Lung (tissue), 12 donors: Measurements from ENCODE around the gene ADIPOR2. TPM values are rescaled to one million over a fixed set of nuclear protein-coding genes. Genes with fewer than 3 reads are reported as not detected.

Source experiments
- ATAC-seq: fragments of 200-7000 bp; cut with Tn5 transposase; one replicate; pipeline ENCODE4 v1.9.1; 2020; ENCODE audit warnings: moderate number of reproducible peaks; ENCODE audit not compliant: insufficient read depth, low FRiP score
- DNase-seq, 3 donors: peaks; one replicate each; pipeline ENCODE4 v3.0.0-alpha.2; 2013 to 2017
- H3K27ac ChIP-seq, 2 donors: one replicate each; pipeline ENCODE4 v1.5.1; 2013; ENCODE audit warnings: mild to moderate bottlenecking in 2 of 2, moderate library complexity in 2 of 2, control low read depth in 1 of 2, inconsistent platforms in 1 of 2, low read depth in 1 of 2, low read length in 1 of 2
- H3K27me3 ChIP-seq, 3 donors: one replicate each; pipeline ENCODE4 v1.5.1; 2013; ENCODE audit warnings: low read length in 2 of 3; ENCODE audit not compliant: control insufficient read depth in 3 of 3, insufficient read depth in 3 of 3
- H3K36me3 ChIP-seq, 4 donors: one replicate each; pipeline ENCODE4 v1.5.1; 2013; ENCODE audit warnings: low read length in 4 of 4, mild to moderate bottlenecking in 1 of 4, moderate library complexity in 1 of 4; ENCODE audit not compliant: control insufficient read depth in 4 of 4, insufficient read depth in 4 of 4
- H3K4me1 ChIP-seq, 5 donors: one replicate each; pipeline ENCODE4 v1.5.1; 2013; ENCODE audit warnings: low read length in 5 of 5, mild to moderate bottlenecking in 2 of 5, moderate library complexity in 1 of 5; ENCODE audit not compliant: control insufficient read depth in 5 of 5, insufficient read depth in 5 of 5
- H3K4me3 ChIP-seq: one replicate; pipeline ENCODE4 v1.5.1; 2013; ENCODE audit warnings: mild to moderate bottlenecking, control low read depth, moderate library complexity
- H3K9ac ChIP-seq, 2 donors: one replicate each; pipeline ENCODE4 v1.5.1; 2013; ENCODE audit warnings: low read length in 2 of 2, control low read depth in 1 of 2; ENCODE audit not compliant: insufficient read depth in 1 of 2
- H3K9me3 ChIP-seq, 4 donors: one replicate each; pipeline ENCODE4 v1.5.1; 2013; ENCODE audit warnings: low read length in 3 of 4, mild to moderate bottlenecking in 1 of 4, moderate library complexity in 1 of 4; ENCODE audit not compliant: control insufficient read depth in 4 of 4, insufficient read depth in 3 of 4
- CTCF ChIP-seq: IDR thresholded peaks from 2 replicates; pipeline ENCODE4 v1.5.1; 2012; ENCODE audit warnings: mild to moderate bottlenecking; ENCODE audit errors: control extremely low read depth, extremely low read depth
- WGBS, 2 donors: extraction: QIAGEN DNeasy Blood & Tissue Kit; methylation state at CpG; one replicate each; pipeline ENCODE4 v1.1.7; 2013; 5-methylcytosine and 5-hydroxymethylcytosine counted together
- polyA plus RNA-seq, 2 donors: library from polyadenylated mRNA; stranded (reverse); fragments of 200-250 nt; gene quantifications; one replicate each; pipeline ENCODE4 v1.2.1, GENCODE V29; 2013
- total RNA-seq, 2 donors: library from RNA; depleted of rRNA in 1 of 2; stranded (reverse); fragments of >200 nt in 1 of 2; gene quantifications; one replicate each; pipeline ENCODE4 v1.2.1, GENCODE V29; 2014 to 2021
- donor health status: control.
- donor health status: control.
- donor health status: Bipolar disorder and iron deficiency.
- donor health status: healthy.
- donor health status: DM: yes; HTN: yes; CAD: no.

Gene ADIPOR2
- total and polyA plus RNA-seq, 4 donors: 31.9 to 61.1 (median 53.6) TPM

GRCh38 chr12:1720494-1720893, 29.6 kb downstream of the ADIPOR2 start:
- no peaks in the 10 kb centered on the region for H3K27me3 ChIP-seq
- no peak overlapping the region for H3K4me3 ChIP-seq
- no peak for DNase-seq
- no peak for TF ChIP-seq CTCF
- peaks cover 0 to 17% (median 4%) of the 10 kb centered on the region in 5 donors for H3K4me1 ChIP-seq
- peaks cover 0 to 3% (median under 1%) of the 10 kb centered on the region in 4 donors for H3K36me3 ChIP-seq
- 92 to 100% methylated on average over 3 of the region's 3 CpGs for WGBS, 2 donors
- H3K9me3 ChIP-seq: no peaks in the 10 kb centered on the region
- H3K27ac ChIP-seq: no peak overlapping the region
- ATAC-seq: no peak
- H3K9ac ChIP-seq: no peak overlapping the region

DNA sequence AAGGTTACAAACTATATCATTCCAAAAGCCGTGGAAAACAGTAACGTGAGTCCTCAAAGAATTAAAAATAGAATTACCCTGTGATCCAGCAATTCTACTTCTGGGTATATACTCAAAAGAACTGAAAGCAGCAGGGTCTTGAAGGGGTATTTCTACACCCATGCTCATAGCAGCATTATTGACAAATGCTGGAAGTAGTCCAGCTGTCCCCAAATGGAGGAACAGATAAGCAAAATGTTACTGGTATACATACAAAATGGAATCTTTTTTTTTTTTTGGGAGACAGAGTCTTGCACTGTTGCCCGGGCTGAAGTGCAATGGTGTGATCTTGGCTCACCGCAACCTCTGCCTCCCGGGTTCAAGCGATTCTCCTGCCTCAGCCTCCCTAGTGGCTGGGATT, 32.9 kb downstream of the ADIPOR2 start:
- H3K27me3 ChIP-seq: no peaks in the 10 kb centered on the region
- H3K36me3 ChIP-seq: peaks cover 0 to 3% (median under 1%) of the 10 kb centered on the region in 4 donors
- WGBS, 2 donors: 87 to 94% methylated on average over 6 of the region's 6 CpGs
- DNase-seq (no peak), ATAC-seq (no peak)
- no peak overlapping the region for H3K9ac ChIP-seq
- H3K4me1 ChIP-seq: peaks cover 0 to 14% (median 4%) of the 10 kb centered on the region in 5 donors
- H3K4me3 ChIP-seq: no peak overlapping the region
- H3K27ac ChIP-seq: no peak overlapping the region
- no peaks in the 10 kb centered on the region for H3K9me3 ChIP-seq
- TF ChIP-seq CTCF: no peak

- H3K36me3 ChIP-seq: peaks cover 0 to 3% (median under 1%) of the 10 kb centered on the region in 4 donors
- H3K4me1 ChIP-seq: peaks cover 0 to 9% (median 4%) of the 10 kb centered on the region in 5 donors
- H3K9ac ChIP-seq: no peak overlapping the region
- ATAC-seq: no peak
- H3K9me3 ChIP-seq: no peaks in the 10 kb centered on the region
- no peak overlapping the region for H3K27ac ChIP-seq
- no peak for TF ChIP-seq CTCF
- no peak for DNase-seq
- H3K4me3 ChIP-seq: no peak overlapping the region
- WGBS, 2 donors: 94 to 95% methylated on average over 3 of the region's 3 CpGs
- H3K27me3 ChIP-seq: no peaks in the 10 kb centered on the region
These were observed 33.4 kb downstream of the ADIPOR2 start for GRCh38 chr12:1724250-1724649.

DNA sequence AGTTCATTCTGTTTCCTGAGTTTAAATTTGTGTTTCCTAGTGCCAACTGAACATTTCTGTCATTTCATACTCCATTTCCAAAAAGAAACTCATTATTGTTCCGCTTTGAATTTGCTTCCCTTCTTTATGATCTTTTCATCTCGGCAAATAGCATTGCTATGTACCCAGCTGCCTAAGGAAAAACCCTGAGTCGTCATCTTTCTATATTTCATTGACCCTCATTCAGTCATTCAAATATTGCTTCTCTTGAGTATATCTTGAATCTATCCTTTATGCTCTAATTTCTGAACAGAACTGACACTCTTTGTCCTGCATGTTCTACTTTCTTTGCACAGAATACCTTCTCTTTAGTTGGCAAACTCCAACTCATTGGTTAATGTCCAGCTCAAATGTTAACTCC, 35.9 kb downstream of the ADIPOR2 start:
- DNase-seq: no peak
- TF ChIP-seq CTCF: no peak

More for the DNA sequence above, 35.9 kb downstream of the ADIPOR2 start:
- no peaks in the 10 kb centered on the region for H3K9me3 ChIP-seq
- H3K9ac ChIP-seq: no peak overlapping the region
- H3K27ac ChIP-seq: no peak overlapping the region
- H3K4me1 ChIP-seq: peaks cover 0 to 2% (median 0%) of the 10 kb centered on the region in 5 donors
- 47 to 80% methylated on average over 3 of the region's 3 CpGs for WGBS, 2 donors
- H3K27me3 ChIP-seq: no peaks in the 10 kb centered on the region
- H3K36me3 ChIP-seq: peaks cover 0 to 3% (median under 1%) of the 10 kb centered on the region in 4 donors
- ATAC-seq: no peak
- no peak overlapping the region for H3K4me3 ChIP-seq
